GM19328 (cell line): ENCODE measurements around the gene SUMO4.

Experiments used
- ATAC-seq: cut with Tn5 transposase; IDR thresholded peaks from one replicate; pipeline ENCODE4 v1.9.1; 2021; ENCODE audit warnings: mild to moderate bottlenecking, moderate library complexity; ENCODE audit not compliant: unreplicated experiment

Gene SUMO4

DNA sequence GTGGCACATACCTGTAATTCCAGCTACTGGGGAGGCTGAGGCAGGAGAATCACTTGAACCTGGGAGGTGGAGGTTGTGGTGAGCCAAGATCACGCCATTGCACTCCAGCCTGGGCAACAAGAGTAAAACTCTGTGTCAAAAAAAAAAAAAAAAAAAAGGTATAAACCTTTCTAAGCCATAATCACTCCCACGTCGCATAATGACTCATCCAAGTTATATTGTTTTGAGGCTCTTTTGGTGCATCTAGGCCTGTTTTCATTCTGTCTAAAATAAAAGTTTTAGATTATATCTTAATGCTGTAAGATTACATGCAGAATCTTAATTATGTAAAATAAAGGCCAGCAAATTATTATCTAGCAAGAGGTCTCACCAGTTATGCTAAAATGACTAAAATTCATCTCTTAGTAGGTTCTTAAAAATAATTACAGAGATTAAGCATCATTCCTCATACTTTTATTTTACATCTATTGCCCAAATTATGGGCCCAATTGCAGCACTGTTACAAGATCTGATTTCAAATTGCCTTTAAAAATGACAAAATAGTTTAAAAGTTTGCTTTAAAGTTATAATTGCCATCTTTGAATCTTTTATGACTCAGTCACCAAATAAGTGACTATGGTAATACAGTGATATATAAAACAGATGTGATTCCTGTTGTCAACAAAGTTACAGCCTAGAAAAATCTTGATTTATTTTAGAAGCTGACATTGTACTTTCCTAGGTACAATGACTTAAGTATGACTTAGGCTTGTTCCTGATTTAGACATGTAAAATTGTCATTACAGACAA, 10.4 kb upstream of the SUMO4 start:
- no peak for ATAC-seq

DNA sequence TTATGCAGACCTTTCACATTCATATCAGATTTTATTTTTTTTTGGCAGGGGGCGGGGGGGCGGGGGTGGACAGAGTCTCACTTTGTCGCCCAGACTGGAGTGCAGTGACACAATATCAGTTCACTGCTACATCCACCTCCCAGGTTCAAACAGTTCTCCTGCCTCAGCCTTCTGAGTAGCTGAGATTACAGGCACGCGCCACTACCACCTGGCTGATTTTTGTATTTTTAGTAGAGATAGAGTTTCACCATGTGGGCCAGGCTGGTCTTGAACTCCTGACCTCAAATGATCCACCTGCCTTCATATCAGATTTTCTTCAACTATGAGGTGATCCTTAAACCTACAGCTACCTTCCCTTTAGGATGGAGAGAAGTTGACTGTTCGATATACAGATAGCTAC, 8.0 kb upstream of the SUMO4 start:
- no peak for ATAC-seq

DNA sequence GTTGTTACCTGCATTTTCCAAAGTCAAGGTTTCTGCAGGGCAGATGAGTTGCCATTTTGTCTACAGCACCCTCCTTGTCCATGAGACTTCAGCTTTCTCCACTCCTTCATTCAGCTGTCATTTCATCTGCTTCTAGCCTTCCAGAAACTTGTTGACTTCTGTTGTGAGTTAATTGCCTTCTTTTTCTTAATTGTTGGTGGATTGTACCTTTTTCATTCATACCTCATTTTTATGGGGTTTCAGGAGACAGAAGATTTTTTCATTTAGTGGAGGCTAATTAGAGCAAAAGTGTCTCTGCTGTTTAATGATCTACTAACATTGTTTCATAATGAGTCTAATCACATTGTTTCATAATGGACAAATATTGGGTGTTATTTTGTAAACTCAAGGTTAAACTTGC, 7.5 kb upstream of the SUMO4 start:
- ATAC-seq, result no peak

GRCh38 chr6:149393002-149393679, 6.9 kb upstream of the SUMO4 start:
- ATAC-seq, result no peak

- no peak for ATAC-seq
Measured at GRCh38 chr6:149395185-149395584, 4.9 kb upstream of the SUMO4 start.

DNA sequence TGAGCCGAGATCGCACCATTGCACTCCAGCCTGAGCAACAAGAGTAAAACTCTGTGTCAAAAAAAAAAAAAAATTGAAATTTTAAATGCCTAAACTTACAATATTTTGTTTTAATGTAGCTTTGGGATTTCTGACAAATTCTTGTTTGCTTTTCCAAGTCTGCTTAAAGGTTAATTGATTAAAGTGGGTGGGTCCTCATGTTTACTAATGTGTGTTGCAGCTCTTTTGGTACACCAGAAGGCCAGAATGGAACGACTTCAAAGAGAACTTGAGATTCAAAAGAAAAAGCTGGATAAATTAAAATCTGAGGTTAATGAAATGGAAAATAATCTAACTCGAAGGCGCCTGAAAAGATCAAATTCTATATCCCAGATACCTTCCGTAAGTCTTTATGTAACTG, 2.7 kb upstream of the SUMO4 start:
- no peak for ATAC-seq

DNA sequence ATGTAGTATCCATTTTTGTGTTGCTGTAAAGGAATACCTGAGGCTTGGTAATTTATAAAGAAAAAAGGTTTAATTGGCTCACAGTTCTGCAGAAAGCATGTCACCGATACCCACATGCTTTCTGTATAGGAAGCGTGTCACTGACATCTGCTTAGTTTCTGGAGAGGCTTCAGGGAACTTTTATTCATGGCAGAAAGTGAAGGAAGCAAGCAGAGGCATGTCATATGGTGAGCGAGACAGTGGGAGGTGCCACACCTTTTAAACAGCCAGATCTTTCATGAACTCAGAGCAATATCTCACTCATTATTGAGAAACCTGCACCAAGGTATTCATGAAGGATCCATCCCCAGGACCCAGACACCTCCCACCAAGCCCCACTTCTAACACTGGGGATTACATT, 3.5 kb downstream of the SUMO4 start:
- no peak for ATAC-seq

DNA sequence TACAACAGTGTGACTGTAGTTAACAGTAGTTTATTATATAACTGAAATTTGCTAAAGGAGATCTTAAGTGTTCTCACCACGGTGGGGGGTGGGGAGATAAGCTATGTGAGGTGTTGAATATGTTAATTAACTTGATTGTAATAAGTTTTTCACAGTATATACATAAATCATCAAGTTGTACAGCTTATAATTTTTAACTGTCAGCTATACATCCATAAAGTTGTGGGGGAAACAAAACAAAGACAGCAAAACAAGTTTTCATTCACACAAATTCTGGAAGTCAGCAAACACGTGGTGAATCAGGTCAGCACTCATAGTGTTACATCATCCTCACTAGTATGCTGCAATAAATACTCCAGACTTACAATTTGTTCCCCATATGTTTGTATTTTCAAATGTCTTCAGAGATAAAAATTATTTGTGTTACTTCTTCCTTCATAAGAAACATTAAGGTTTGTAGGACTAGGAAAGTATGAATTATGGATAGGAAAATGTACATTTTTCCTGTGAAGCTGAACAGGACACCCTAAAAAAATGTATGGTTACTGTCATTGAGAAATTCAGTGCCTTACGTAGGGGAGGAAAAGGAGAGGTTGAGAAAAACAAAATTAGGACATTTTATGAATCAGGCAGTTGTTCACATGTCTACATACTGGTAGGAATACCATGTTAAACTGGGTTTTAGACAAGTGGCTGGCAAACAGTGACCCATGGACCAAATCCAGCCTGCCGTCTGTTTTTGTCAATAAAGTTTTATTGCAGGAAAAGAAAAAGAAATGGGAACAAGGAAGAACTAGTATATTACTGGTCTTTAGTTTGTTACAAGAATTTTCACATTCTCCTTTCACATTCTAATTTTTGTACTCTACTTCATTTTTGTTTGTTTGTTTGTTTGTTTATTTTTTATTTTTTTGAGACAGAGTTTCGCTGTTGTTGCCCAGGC, 6.0 kb downstream of the SUMO4 start:
- no peak for ATAC-seq

GRCh38 chr6:149409617-149410016, 9.6 kb downstream of the SUMO4 start:
- no peak for ATAC-seq

DNA sequence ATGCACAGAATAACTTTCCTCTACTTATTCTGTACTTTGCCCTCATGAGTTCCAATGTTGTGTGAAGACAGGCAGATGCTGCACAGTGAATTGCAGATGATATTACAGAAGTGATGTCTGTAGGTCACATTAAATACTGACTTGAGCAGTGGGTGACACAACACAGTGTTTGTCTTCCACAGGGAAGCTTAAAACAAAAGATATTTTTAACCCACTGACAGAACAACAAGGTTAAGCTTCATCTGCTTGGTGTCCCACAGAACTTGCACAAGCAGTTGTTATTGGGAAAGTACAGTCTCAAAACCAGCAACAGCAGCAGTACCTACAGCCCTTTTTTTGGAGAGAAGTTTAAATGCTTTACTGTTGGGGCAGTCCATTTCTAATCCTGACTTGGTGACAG, 10.5 kb downstream of the SUMO4 start:
- ATAC-seq, result no peak

- ATAC-seq, result no peak
Measured at GRCh38 chr6:149414009-149414408, 13.9 kb downstream of the SUMO4 start.

DNA sequence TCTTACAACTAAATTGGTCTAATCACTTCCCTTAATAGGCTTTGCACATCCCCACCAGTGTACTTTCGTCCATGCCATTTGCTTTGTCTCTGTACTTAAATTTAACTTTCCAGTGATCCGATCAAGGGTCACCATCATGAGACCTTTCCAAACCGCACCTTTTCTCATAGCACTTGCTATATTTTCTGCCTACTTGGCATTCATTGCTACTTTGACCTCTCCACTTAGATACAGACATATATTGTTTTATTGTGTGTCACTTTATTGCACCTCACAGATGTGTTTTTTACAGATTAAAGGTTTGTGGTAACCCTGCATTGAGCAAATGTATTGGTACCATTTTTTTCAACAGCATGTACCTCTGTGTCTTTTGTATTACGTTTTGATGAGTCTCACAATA, 14.8 kb downstream of the SUMO4 start:
- no peak for ATAC-seq

GRCh38 chr6:149419696-149420404, 19.8 kb downstream of the SUMO4 start:
- no peak for ATAC-seq

DNA sequence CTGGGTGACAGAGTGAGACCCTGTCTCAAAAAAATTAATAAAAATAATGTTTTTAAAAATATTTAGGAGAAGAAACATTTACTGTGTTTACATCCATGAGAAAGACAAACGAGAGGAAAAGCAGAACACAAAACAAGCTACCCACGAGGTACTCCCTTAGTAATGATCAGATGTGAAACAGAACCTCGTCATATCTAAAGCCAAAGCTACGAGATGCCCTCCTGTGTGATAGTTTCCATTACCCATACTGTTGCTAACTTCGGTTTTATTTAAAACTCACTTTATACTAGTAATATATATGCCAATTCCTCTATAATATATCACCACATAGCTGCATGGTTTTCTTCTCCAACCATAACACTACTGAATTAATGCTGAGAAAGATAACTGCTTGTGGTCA, 21.1 kb downstream of the SUMO4 start:
- no peak for ATAC-seq

DNA sequence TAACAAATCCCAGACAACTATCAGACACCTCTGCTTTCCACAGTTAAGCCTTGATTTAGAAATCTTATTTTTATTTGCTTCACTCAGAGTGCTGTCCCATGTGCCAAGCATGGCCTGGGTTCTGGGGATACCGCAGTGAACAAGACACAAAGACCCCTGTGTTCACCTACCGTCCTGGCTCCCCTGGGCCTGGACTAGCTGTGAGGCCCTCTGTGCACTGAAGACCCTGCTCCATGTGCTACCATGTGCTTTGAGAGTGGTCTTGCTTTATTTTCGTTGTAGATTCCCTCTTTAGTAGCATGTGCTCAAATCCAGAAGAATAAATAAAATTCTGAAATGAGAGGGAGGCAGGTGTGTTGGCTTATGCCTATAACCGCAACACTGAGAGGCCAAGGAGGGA, 22.5 kb downstream of the SUMO4 start:
- no peak for ATAC-seq

GRCh38 chr6:149423964-149424440, 23.9 kb downstream of the SUMO4 start:
- ATAC-seq, result no peak

DNA sequence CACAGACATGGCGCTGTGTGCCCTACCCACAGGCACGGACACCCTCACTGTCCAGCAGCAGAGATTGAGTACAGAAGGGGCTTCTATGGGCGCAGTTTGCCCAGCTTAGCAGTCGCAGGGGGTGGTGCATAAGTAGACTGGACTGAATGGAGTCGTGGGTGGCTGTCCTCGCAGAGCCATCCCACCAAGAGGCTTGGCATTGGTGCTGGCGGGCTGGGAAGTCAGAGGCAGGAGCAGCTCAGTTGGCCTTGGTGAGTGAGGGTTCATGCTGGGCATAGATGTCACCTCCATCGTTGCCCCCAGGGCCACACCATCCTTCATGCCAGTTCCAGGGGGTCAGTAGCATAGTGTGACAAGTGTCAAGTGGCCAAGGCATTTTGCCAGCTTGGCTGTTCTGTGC, 25.2 kb downstream of the SUMO4 start:
- ATAC-seq, result no peak

DNA sequence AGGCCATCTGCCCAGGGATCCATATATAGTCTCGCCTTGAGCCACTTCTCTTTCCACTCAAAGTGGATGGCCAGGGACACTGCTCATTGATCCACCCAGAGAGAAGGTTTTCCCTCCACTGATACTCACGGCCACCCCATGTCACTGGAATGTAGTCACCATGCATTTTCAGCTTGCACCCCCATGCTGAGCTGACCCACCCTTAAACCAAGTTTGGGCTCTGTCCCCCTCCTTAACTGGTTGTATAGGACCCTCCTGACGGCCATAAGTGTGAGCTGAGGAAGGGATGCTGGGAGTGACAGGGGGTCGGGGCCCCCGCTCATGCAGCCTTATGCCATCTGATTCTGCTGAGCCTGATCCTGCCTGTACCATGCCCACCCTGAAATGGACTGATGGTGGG, 25.7 kb downstream of the SUMO4 start:
- ATAC-seq, result no peak

GRCh38 chr6:149428606-149429005, 28.5 kb downstream of the SUMO4 start:
- no peak for ATAC-seq

DNA sequence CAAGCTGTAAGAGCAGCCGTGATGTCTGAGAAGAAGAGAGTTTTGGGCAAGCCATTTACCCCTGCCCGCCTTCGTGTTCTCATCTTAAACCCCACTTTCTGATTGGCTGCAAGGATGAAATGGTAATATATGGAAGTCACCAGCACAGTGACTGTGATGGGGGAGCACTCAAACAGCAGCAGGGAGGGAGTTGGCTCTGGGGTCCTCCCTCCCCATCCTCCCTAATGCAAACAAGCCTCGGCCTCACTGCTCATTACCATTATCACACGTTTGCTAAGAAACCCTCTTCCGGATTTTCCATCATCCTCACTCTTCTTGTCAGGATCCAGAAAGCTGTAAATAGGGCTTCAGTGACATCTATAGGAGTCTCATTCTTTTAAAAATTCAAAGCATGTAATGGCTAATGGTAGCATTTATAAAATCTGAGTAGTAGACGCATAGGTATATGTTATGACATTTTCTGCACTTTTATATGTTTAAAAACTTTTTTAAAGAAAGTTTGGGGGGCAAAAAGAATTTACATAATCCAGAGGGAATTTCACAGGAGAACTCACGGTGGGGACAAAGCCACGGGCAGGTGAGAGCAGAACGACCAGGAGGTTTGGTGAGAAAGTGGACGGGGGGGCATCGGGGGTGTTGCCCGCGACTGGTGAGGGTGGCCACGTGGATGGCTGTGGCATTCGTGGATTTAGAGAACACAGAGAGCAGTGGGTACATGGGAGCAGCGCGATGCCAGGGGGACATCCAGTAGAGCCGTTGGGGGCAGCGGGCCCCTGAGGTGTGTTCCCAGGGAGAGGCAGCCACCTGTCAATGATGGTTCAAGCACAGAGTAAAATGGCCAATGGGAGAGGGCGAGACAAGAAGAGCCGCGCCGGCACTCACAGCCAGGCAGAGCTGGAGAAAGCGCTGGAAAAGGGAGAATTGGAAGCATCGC, 29.6 kb downstream of the SUMO4 start:
- ATAC-seq, result no peak
